Measurements from ENCODE around the gene FANCL.
"Not testable (repeated sequence)": the region's sequence is repeated elsewhere in the genome, so short reads cannot be mapped to it uniquely, and the experiment has no call there.

FANCL gene

GRCh38 chr2:58204195-58204959, 36.7 kb downstream of the FANCL start:
- no peak for DNase-seq

- no peak for DNase-seq
These were observed 38.1 kb downstream of the FANCL start for GRCh38 chr2:58203018-58203417.

GRCh38 chr2:58202404-58202803, 38.7 kb downstream of the FANCL start:
- DNase-seq: no peak

GRCh38 chr2:58197894-58198293, 43.2 kb downstream of the FANCL start:
- no peak for DNase-seq

GRCh38 chr2:58195662-58196061, 45.5 kb downstream of the FANCL start:
- no peak for DNase-seq

- DNase-seq: no peak
These were observed 46.7 kb downstream of the FANCL start for GRCh38 chr2:58194458-58194857.

GRCh38 chr2:58187022-58187421, 54.1 kb downstream of the FANCL start:
- DNase-seq: not testable (repeated sequence)

- no peak for DNase-seq
These were observed 54.6 kb downstream of the FANCL start for GRCh38 chr2:58186501-58186900.

GRCh38 chr2:58182527-58182926, 58.6 kb downstream of the FANCL start:
- no peak for DNase-seq

- DNase-seq: no peak
These were observed 60.5 kb downstream of the FANCL start for GRCh38 chr2:58180635-58181034.

- DNase-seq: not testable (repeated sequence)
These were observed 61.0 kb downstream of the FANCL start for GRCh38 chr2:58180175-58180574.

GRCh38 chr2:58177187-58177586, 63.9 kb downstream of the FANCL start:
- not testable (repeated sequence) for DNase-seq

- DNase-seq: not testable (repeated sequence)
These were observed 69.3 kb downstream of the FANCL start for GRCh38 chr2:58171831-58172230.

GRCh38 chr2:58170334-58170933, 70.7 kb downstream of the FANCL start:
- DNase-seq: not testable (repeated sequence)

GRCh38 chr2:58169845-58170244, 71.3 kb downstream of the FANCL start:
- DNase-seq: not testable (repeated sequence)

- not testable (repeated sequence) for DNase-seq
These were observed 73.0 kb downstream of the FANCL start for GRCh38 chr2:58168130-58168529.

- no peak for DNase-seq
These were observed 77.2 kb downstream of the FANCL start for GRCh38 chr2:58163913-58164312.

- no peak for DNase-seq
These were observed 82.6 kb downstream of the FANCL start for GRCh38 chr2:58158481-58158880.

- DNase-seq: no peak
These were observed 83.4 kb downstream of the FANCL start for GRCh38 chr2:58157754-58158153.

GRCh38 chr2:58156780-58157179, 84.3 kb downstream of the FANCL start:
- no peak for DNase-seq

GRCh38 chr2:58155160-58155778, 85.9 kb downstream of the FANCL start:
- no peak for DNase-seq

- no peak for DNase-seq
These were observed 94.4 kb downstream of the FANCL start for GRCh38 chr2:58146707-58147106.

GRCh38 chr2:58145769-58146168, 95.4 kb downstream of the FANCL start:
- DNase-seq: not testable (repeated sequence)

GRCh38 chr2:58140508-58141072, 100.5 kb downstream of the FANCL start:
- no peak for DNase-seq

All from islet precursor cell (in vitro differentiated cells).